ENCODE data around the gene MN1.

DNA sequence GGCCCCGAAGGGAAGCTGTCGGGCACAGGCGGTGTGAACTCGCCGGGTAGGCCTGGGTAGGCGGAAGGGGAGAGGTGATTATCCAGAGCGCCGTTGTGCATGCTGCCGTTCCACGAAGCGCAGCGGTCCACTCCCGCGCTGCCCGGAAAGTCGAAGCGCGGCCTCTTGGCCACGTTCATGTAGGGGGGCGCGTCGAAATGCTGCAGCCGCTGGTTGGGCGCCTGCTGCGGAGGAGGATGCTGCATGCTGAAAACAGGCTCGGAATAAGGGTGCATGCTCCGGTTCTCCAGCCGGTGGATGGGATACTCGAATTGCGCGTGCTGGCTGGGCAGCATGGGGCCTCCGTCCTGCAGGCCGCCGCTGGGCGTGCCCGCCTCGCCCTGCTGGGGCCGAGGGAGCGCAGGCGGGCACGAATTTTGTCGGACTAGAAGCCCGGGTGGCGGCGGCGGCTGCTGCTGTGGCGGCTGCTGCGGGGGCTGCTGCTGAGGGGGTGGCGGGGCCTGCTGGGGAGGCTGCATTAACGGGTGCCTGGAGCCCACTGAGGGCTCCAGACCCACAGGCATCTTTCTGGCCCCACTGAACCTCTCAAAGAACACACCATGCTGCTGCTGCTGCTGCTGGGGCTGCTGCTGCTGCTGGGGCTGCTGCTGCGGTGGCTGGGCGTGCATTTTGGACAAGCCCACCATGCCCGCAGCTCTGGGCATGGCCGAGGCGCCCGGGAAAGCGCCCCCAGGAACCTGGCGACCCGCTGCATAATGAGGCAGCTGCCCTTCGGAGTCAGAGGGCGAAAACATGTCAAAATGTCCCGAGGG lies 2.3 kb downstream of the MN1 start:
- TF ChIP-seq, protein P1, sequence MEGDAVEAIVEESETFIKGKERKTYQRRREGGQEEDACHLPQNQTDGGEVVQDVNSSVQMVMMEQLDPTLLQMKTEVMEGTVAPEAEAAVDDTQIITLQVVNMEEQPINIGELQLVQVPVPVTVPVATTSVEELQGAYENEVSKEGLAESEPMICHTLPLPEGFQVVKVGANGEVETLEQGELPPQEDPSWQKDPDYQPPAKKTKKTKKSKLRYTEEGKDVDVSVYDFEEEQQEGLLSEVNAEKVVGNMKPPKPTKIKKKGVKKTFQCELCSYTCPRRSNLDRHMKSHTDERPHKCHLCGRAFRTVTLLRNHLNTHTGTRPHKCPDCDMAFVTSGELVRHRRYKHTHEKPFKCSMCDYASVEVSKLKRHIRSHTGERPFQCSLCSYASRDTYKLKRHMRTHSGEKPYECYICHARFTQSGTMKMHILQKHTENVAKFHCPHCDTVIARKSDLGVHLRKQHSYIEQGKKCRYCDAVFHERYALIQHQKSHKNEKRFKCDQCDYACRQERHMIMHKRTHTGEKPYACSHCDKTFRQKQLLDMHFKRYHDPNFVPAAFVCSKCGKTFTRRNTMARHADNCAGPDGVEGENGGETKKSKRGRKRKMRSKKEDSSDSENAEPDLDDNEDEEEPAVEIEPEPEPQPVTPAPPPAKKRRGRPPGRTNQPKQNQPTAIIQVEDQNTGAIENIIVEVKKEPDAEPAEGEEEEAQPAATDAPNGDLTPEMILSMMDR (IDR thresholded peaks at IDR 0.05), result no peak
- TF ChIP-seq SMC3 (IDR thresholded peaks at IDR 0.05), result no peak
- TF ChIP-seq EP300 (IDR thresholded peaks at IDR 0.05), result no peak
- no peak for TF ChIP-seq RAD21 (conservative IDR thresholded peaks at IDR 0.05 in 1 of 2, IDR thresholded peaks at IDR 0.05 in 1 of 2)
- no peak for TF ChIP-seq RCOR1 (IDR thresholded peaks at IDR 0.05; ENCODE audit: low read depth, low read length)
- no peak for TF ChIP-seq ZSCAN20 (CRISPR knock-in tag; IDR thresholded peaks at IDR 0.05)
- TF ChIP-seq MYC (IDR thresholded peaks at IDR 0.05; ENCODE audit: borderline replicate concordance, low read length), result no peak
- no peak for TF ChIP-seq GATA3 (IDR thresholded peaks at IDR 0.05; ENCODE audit: borderline replicate concordance)
- TF ChIP-seq, protein P2, sequence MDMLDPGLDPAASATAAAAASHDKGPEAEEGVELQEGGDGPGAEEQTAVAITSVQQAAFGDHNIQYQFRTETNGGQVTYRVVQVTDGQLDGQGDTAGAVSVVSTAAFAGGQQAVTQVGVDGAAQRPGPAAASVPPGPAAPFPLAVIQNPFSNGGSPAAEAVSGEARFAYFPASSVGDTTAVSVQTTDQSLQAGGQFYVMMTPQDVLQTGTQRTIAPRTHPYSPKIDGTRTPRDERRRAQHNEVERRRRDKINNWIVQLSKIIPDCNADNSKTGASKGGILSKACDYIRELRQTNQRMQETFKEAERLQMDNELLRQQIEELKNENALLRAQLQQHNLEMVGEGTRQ (IDR thresholded peaks at IDR 0.05), result no peak

Data from A549 (cell line).